ENCODE data around the gene ADCY5.

Gene ADCY5

DNA sequence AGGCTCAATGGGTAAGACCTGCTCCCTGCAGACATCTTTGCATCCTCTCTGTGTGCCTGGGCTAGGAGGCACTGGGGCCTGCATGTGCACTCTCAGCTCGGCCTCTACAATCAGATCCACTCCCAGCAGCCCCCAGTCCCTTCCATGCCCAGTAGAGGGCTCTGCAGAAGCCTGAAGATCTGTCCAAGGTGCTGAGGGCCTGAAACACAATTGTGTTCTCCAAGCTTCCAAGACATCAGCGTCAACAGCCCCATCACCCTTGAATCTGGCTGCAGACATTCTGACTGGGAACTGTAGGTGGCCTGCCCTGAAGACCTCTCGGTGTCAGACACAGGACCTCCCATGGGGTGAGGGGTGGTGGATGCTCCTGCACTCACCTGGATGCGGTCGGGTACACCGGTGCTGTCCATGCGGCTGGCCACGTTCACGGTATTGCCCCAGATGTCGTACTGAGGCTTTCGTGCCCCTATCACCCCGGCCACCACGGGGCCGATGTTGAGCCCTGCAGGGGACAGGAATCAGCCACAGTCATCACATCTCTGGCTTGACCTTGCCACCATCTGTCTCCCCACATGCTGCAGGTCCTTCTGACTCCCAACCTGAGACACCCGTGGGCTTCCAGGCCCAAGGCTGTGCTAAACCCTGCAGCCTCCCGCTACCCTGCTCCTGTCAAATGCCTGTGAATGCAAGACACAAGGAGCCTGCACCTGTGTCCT lies 162.4 kb downstream of the ADCY5 start:
- DNase-seq (ENCODE audit: low read depth) = no peak

- DNase-seq (ENCODE audit: low read depth) = no peak
These were observed 163.0 kb downstream of the ADCY5 start for GRCh38 chr3:123285931-123286307.

DNA sequence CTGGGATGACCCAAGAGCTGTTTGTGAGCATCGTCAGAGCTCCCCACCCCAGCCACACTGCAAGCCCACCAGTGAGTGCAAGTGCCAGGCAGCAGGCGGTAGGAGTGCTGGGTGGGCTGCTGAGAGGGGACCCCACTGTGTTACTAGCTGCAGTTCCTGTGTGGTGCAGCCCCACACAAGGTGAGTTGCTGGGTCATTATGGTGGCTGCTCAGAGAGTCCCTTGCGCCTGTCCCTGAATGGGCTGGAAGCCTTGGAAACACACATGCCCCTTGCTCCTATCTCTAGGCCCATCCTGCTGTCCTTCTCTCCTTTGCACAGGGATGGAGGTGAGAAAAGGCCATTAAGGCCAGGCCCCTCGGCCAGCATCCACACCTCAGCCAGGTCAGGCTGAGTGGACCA lies 163.4 kb downstream of the ADCY5 start:
- no peak for DNase-seq (ENCODE audit: low read depth)

- DNase-seq (ENCODE audit: low read depth) = no peak
These were observed 163.8 kb downstream of the ADCY5 start for GRCh38 chr3:123285066-123285465.

- DNase-seq (ENCODE audit: low read depth) = no peak
These were observed 164.4 kb downstream of the ADCY5 start for GRCh38 chr3:123284399-123285010.

- DNase-seq (ENCODE audit: low read depth) = no peak
These were observed 165.1 kb downstream of the ADCY5 start for GRCh38 chr3:123283657-123284398.

DNA sequence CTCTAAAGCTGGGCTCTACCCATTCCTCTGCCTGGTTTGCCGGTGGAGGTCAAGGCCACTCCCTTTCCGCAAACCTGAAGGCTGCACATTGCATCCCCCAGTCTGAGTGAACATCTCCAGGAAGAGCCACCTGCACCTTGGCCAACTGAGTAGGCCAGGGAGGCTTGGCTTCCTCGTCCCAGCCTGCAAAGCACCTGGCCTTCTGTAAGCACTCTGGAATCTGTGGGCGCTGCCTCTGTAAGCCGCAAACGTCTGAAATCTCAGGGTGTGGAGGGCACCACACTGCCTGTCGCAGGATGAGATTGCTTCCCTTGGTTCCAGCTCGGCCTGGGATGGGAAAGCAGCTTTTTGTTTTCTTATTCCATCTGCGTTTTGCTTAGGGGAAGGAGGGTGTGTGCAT lies 165.8 kb downstream of the ADCY5 start:
- no peak for DNase-seq (ENCODE audit: low read depth)

DNA sequence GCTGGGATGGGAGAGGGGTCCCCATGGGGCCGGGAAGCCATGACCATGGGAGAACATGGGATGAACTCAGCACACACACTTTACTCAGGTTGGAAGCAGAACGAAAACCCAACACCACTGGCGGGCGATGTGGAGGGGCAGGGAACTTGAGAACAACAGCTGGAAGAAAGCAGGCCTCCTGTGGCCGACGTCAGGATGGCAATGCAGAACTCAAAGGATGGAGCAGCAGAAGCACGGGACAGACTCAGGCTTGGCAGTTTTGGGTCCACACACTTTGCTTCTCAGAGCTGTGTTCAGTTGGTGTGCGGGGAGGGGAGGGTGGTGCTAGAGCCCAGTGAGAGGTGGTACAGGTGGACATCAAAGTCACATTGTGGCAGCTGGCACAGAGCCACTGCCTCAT lies 166.4 kb downstream of the ADCY5 start:
- DNase-seq (ENCODE audit: low read depth) = no peak

DNA sequence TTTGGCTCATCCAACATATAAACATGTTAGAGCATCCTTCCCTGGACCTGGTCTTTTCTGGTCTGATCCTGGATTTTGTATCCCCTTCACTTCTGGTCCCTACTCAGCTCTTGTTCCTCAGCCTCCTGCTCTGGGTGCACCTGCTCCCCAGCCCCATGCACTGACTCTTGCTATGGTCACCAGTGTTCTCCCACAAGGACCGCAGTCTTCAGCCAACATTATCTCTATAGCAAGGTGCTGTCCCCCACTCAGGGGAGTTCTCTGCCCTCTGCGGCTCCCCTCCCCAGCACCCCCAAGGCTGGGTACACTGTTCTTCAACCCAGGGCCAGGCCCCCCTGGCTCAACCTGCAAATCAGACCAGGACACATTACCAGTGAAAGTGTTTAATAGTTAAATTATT lies 167.0 kb downstream of the ADCY5 start:
- DNase-seq (ENCODE audit: low read depth) = no peak

DNA sequence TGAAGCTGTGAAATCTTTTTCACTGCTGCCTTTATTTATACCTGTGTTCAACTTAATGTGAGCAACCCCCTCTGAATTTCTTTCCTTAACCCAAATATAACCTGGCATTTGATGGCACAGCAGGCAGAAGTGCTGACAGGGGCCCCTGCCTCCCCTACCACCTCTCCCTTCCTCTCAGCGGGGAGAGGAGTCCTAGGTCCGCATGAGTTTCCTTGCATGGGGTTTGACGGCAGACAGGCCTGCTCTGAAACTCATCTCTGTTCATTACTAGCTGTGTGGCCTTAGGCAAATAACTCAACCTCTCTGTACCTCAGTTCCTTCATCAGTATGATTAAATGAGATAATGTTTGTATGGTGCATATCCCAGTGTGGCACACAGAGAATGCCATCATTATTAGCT lies 167.5 kb downstream of the ADCY5 start:
- DNase-seq (ENCODE audit: low read depth) = no peak

DNA sequence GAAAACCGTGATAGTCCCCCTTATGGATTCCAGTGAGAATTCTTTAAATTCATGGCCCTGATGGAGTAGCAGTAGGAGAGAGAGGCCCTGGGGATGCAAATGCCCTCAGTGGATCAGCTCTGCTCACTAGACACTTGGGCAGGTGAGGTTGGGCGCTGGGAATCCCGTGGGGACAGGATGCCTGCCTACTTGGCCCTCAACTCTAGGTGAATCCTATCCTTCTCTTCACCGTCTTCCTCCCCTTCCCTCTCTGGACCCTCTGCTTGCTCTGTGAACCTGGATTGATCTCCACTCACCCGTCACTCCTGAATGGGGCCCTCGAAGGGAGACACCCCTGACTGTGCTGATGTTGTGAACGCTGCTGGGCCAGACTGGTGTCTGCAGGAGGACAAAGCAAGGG lies 169.8 kb downstream of the ADCY5 start:
- DNase-seq (ENCODE audit: low read depth) = no peak

GRCh38 chr3:123278446-123278845 lies 170.4 kb downstream of the ADCY5 start:
- DNase-seq (ENCODE audit: low read depth) = no peak

DNA sequence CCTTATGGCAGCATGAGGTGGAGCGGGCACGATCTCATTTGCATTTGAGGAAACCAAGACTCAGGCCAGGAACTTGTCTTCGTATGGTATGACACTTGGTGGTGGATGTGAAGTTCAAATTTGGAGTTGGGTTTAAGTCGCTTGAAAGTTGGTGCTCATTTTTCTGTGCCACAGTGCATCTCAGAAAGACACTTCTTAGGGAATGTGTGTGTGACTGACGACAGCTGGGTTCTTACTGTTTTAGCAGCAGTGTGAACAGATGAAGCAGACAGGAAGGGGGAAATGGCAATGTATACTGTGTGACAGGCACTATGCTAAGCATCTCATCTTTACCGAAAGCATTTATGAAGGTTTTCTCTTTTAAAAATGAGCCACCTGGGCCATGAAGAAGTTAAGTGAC lies 171.8 kb downstream of the ADCY5 start:
- no peak for DNase-seq (ENCODE audit: low read depth)

DNA sequence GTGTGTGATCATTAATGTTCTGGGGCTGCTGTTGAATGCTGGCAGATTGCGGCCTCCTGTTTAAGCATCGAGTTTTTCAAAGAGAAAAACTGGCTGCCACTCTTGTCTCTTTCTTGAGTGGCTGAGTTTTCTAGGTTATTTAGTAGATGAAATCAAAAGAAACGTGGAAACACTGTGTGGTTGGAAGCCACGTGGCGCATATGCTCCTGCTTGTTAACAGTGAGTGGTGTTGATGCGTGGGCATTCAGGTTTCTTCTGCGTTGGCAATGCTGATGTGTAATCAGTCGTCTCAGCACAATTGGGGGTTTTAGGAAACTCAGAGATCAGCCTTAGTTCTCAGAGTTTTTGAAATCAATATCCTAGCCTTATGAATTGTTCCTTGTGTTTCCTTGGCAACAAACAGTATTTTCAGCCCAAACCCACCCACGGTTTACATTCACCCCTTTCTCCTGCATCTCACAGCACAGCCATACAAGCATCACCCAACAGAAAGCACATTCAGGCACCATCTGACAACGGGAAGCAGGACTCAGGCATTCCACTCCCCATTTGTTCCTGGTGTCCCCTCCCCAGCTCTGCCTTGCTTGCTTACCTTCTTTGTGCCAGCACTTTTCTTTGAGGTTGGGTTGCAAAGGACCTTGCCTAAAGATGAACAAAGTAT lies 172.4 kb downstream of the ADCY5 start:
- DNase-seq (ENCODE audit: low read depth) = no peak

- no peak for DNase-seq (ENCODE audit: low read depth)
These were observed 173.2 kb downstream of the ADCY5 start for GRCh38 chr3:123275691-123276090.

- no peak for DNase-seq (ENCODE audit: low read depth)
These were observed 176.3 kb downstream of the ADCY5 start for GRCh38 chr3:123272547-123272946.

DNA sequence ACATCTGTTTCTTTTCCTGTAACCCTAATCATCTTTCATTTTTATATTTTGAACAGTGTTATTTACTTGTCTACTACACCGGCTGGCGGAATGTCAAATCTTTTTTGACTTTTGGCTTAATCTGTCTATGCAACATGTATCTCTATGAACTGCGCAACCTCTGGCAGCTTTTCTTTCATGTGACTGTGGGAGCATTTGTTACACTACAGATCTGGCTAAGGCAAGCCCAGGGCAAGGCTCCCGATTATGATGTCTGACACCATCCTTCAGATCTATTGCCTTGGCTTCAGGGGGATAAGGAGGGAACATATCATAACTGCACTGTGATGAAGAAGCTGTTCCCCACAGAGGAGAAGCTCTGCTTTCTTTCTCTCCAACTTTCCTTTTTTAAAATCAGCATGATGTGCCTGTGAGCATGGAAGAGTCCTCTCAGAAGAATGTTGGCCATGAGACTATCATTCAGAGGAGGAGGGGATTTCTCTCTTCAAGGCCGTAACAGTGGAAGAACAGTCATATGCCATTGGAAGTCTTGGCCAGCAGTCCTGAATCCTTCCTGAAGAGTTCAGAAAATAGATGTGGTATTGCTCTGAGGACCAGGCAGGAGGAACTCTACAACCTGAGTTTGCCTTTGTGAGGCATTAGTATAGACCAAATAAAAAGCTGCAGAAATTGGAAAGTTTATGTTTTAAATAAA lies 177.3 kb downstream of the ADCY5 start:
- DNase-seq (ENCODE audit: low read depth) = no peak

DNA sequence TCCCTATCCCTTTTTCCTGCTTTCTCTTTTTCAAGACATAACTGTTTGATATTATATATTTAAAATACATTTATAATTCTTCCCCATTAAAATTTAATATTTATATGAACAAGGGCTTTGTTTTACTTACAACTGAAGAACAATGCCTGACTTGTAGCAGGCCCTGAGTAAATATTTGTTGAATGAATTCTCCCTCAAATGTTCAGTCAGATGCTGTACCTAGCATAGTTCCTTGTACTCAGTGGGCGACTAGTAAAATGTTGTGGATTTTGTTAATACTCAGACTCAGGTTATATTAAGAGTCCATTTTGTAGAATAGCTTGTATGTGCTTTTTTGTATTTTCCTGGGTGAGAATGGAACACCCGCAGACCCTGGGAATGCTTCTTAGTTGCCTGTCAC lies 178.1 kb downstream of the ADCY5 start:
- DNase-seq (ENCODE audit: low read depth) = no peak

DNA sequence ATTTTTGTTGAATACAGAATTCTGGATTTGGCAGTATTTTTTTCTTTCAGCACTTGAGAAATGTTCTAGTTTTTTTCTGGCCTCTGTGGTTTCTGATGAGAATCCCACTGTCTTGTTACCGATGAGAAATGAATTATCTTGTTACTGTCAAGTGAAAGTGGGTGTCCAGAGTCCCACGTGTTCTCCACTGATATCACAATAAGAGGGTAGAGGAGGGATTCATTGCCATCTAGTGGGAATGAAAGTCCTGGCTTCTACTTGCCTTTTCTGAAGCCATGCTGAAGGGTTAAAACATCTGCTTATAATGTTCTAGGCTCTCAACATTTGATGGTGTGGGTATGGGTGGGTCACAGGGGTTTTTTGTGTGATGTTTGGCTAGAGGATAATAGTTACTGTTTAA lies 181.1 kb downstream of the ADCY5 start:
- DNase-seq (ENCODE audit: low read depth) = no peak

- no peak for DNase-seq (ENCODE audit: low read depth)
These were observed 184.9 kb downstream of the ADCY5 start for GRCh38 chr3:123263941-123264340.

- no peak for DNase-seq (ENCODE audit: low read depth)
These were observed 186.0 kb downstream of the ADCY5 start for GRCh38 chr3:123262868-123263267.

DNA sequence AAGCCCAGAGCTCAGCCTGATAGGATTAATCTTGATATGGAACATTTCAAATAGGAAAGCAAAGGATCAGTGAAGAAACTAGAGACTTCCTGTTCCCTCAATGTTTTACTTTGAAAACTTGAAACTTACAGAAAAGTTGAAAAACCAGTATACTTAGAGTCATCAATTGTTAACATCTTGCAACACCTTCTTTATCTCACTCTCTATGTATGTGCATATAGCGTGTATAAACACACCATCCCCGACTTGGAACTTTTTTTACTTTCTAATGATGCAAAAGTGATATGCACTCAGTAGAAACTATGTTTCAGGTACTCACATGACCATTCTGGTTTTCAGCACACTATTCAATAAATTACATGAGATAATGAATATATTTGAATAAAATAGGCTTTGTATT lies 186.7 kb downstream of the ADCY5 start:
- DNase-seq (ENCODE audit: low read depth) = no peak

Data from T follicular helper cell (primary cell).